Osteocyte (in vitro differentiated cells): ENCODE measurements around the gene ARFIP2. TPM values are rescaled to one million over a fixed set of nuclear protein-coding genes. Genes with fewer than 3 reads are reported as not detected.
A peak's percentile ranks its signal among the peaks of the same experiment; 100 is the strongest.

ENCODE experiments used
- DNase-seq: peaks from one replicate; pipeline ENCODE4 v3.0.0; 2021; ENCODE audit warnings: mixed read lengths; ENCODE audit not compliant: unreplicated experiment; ENCODE audit errors: extremely low spot score
- H3K27ac Mint-ChIP-seq: one replicate; pipeline ENCODE4 v1.8.0; 2021; ENCODE audit warnings: mild to moderate bottlenecking, mixed read lengths; ENCODE audit not compliant: unreplicated experiment
- H3K27me3 Mint-ChIP-seq: one replicate; pipeline ENCODE4 v1.8.0; 2021; ENCODE audit warnings: mixed read lengths; ENCODE audit not compliant: unreplicated experiment
- H3K36me3 Mint-ChIP-seq: one replicate; pipeline ENCODE4 v1.8.0; 2021; ENCODE audit warnings: mixed read lengths; ENCODE audit not compliant: unreplicated experiment
- H3K4me1 Mint-ChIP-seq: one replicate; pipeline ENCODE4 v1.8.0; 2021; ENCODE audit warnings: mixed read lengths; ENCODE audit not compliant: unreplicated experiment
- H3K4me3 Mint-ChIP-seq: one replicate; pipeline ENCODE4 v1.8.0; 2021; ENCODE audit warnings: mild to moderate bottlenecking, moderate library complexity, mixed read lengths; ENCODE audit not compliant: unreplicated experiment
- H3K9me3 Mint-ChIP-seq: one replicate; pipeline ENCODE4 v1.8.0; 2021; ENCODE audit warnings: mixed read lengths; ENCODE audit not compliant: unreplicated experiment
- total RNA-seq: library from RNA; stranded (reverse); gene quantifications from 2 replicates; pipeline ENCODE4 v1.2.1, GENCODE V29; 2021
- TF ChIP-seq, protein P1 (sequence below): fragments of 200-600 bp; sonication (generic); IDR thresholded peaks from 2 replicates; pipeline ENCODE4 v1.5.0; 2021; ENCODE audit warnings: antibody characterized with exemption, mild to moderate bottlenecking, moderate library complexity

Gene ARFIP2
- total RNA-seq, 1 donor from 2014 or later = 64.6 TPM

- Mint-ChIP-seq H3K27ac (no peak overlapping the region), H3K4me3 (no peak overlapping the region), H3K4me1 (no peaks in the 10 kb centered on the region), H3K9me3 (no peaks in the 10 kb centered on the region), H3K27me3 (no peaks in the 10 kb centered on the region), H3K36me3 (no peaks in the 10 kb centered on the region)
- no peak for DNase-seq
- TF ChIP-seq, protein P1, sequence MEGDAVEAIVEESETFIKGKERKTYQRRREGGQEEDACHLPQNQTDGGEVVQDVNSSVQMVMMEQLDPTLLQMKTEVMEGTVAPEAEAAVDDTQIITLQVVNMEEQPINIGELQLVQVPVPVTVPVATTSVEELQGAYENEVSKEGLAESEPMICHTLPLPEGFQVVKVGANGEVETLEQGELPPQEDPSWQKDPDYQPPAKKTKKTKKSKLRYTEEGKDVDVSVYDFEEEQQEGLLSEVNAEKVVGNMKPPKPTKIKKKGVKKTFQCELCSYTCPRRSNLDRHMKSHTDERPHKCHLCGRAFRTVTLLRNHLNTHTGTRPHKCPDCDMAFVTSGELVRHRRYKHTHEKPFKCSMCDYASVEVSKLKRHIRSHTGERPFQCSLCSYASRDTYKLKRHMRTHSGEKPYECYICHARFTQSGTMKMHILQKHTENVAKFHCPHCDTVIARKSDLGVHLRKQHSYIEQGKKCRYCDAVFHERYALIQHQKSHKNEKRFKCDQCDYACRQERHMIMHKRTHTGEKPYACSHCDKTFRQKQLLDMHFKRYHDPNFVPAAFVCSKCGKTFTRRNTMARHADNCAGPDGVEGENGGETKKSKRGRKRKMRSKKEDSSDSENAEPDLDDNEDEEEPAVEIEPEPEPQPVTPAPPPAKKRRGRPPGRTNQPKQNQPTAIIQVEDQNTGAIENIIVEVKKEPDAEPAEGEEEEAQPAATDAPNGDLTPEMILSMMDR = peak; percentile 68
These were observed 42.1 kb downstream of the ARFIP2 start for GRCh38 chr11:6438979-6439571.

- H3K27ac Mint-ChIP-seq = no peak overlapping the region
- TF ChIP-seq, protein P1 = no peak
- DNase-seq = no peak
- no peaks in the 10 kb centered on the region for H3K36me3 Mint-ChIP-seq
- H3K9me3 Mint-ChIP-seq = no peaks in the 10 kb centered on the region
- H3K27me3 Mint-ChIP-seq = no peaks in the 10 kb centered on the region
- no peaks in the 10 kb centered on the region for H3K4me1 Mint-ChIP-seq
- H3K4me3 Mint-ChIP-seq = no peak overlapping the region
These were observed 43.1 kb downstream of the ARFIP2 start for GRCh38 chr11:6437993-6438392.

DNA sequence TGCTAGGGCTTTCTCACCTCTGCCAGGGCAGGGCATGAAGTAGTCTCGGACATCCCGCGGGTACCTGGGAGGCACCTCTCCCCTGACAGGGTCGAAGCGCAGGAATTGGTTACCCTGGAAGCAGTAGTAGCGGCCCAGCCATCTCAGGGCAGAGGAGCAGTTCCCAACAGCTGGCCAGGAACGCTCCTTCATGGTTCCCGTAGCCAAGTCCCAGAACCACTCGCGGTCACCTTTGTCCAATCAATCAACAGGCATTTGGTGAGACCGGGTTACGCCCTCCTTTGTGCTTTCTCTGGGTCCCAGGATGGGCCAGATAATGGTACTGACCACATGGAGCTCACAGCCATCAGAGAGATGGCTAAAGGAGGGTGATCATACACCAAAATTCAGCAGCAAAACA lies 43.7 kb downstream of the ARFIP2 start:
- DNase-seq = no peak
- Mint-ChIP-seq H3K27me3 (no peaks in the 10 kb centered on the region), H3K9me3 (no peaks in the 10 kb centered on the region), H3K27ac (no peak overlapping the region), H3K4me1 (no peaks in the 10 kb centered on the region), H3K36me3 (no peaks in the 10 kb centered on the region), H3K4me3 (no peak overlapping the region)
- TF ChIP-seq, protein P1 = no peak

DNA sequence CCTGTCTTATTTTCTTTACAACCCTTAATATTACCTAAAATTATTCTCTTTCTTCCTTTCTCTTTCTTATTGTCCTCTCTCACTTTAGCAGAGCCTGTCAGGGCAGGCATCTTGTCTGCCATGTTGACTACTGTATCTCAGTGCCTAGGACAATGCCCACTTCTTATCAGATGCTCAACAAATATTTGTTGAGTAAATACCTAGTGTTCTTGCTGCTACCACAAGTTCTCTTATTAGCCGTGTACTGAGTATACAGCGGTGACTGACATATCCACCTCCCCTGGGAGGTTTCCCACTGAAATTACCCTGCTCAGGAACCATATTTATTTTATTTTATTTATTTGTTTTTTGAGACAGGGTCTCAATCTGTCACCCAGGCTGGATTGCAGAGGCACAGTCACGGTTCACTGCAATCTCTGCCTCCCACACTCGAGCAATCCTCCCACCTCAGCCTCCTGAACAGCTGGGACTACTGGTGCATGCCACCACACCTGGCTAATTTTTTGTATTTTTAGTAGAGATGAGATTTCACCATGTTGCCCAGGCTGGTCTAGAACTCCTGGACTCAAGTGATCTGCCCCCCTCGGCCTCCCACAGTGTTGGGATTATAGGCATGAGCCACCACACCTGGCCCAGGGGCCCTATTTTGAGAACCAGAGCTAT lies 47.0 kb downstream of the ARFIP2 start:
- no peaks in the 10 kb centered on the region for H3K36me3 Mint-ChIP-seq
- H3K4me3 Mint-ChIP-seq = no peak overlapping the region
- H3K4me1 Mint-ChIP-seq = peaks cover 5% of the 10 kb centered on the region
- TF ChIP-seq, protein P1 = no peak
- DNase-seq = no peak
- no peaks in the 10 kb centered on the region for H3K27me3 Mint-ChIP-seq
- H3K9me3 Mint-ChIP-seq = no peaks in the 10 kb centered on the region
- no peak overlapping the region for H3K27ac Mint-ChIP-seq

- DNase-seq = no peak
These were observed 49.3 kb downstream of the ARFIP2 start for GRCh38 chr11:6431861-6432260.

More at GRCh38 chr11:6431861-6432260, 49.3 kb downstream of the ARFIP2 start:
- Mint-ChIP-seq H3K27ac (no peak overlapping the region), H3K36me3 (no peaks in the 10 kb centered on the region), H3K9me3 (no peaks in the 10 kb centered on the region), H3K4me1 (peaks cover 5% of the 10 kb centered on the region), H3K27me3 (no peaks in the 10 kb centered on the region), H3K4me3 (no peak overlapping the region)
- TF ChIP-seq, protein P1 = no peak
